AG04450 (cell line): ENCODE data around the gene CD24. TPM values are rescaled to one million over a fixed set of nuclear protein-coding genes. Genes with fewer than 3 reads are reported as not detected.

Source experiments
- CTCF ChIA-PET: fragments of 300-600, 350-600 bp; formaldehyde crosslinking; extraction: SDS; loops from one replicate; lab custom pipeline; 2022; ENCODE audit warnings: antibody characterized with exemption, inconsistent platforms; lab: Charles Lee
- POLR2A ChIA-PET: fragments of 350-600 bp; formaldehyde crosslinking; extraction: SDS; loops from one replicate; lab custom pipeline; 2021; ENCODE audit warnings: antibody characterized with exemption, inconsistent platforms; lab: Yijun Ruan, JAX
- DNase-seq: peaks from one replicate; pipeline ENCODE4 v3.0.0-alpha.2; 2011; ENCODE audit warnings: low read depth, low spot score
- H3K27ac ChIP-seq: one replicate; pipeline ENCODE4 v1.5.1; 2012; ENCODE audit warnings: low read depth, low read length, control low read depth
- H3K27me3 ChIP-seq: one replicate; pipeline ENCODE4 v1.6.0; 2012; ENCODE audit warnings: low read length; ENCODE audit not compliant: control insufficient read depth, insufficient read depth
- H3K4me3 ChIP-seq: 2 replicates; pipeline ENCODE4 v1.5.1; 2011; ENCODE audit warnings: mild to moderate bottlenecking, low read depth, low read length, control low read depth
- H3K9me3 ChIP-seq: 2 replicates; pipeline ENCODE4 v1.5.1; 2012; ENCODE audit warnings: low read length; ENCODE audit not compliant: control insufficient read depth, insufficient read depth
- CTCF ChIP-seq: IDR thresholded peaks from 2 replicates; pipeline ENCODE4 v1.5.1; 2011; ENCODE audit warnings: low read depth, low read length, control low read depth, inconsistent platforms
- polyA plus RNA-seq: library from polyadenylated mRNA; depleted of rRNA; stranded (reverse); fragments of >200 nt; gene quantifications from 2 replicates; pipeline ENCODE4 v1.2.3, GENCODE V29; 2011

Gene CD24
- polyA plus RNA-seq, 1 experiment, result 0.89 TPM

GRCh38 chr6:106959985-106960384 lies 14.5 kb downstream of the CD24 start:
- H3K27ac ChIP-seq, result no peak overlapping the region
- DNase-seq, result no peak
- CTCF ChIA-PET, result interaction anchor here (1.6 kb wide), 1 partner anchor 38 kb away, joined by 4 read pairs; no protein-coding TSS in a partner anchor
- POLR2A ChIA-PET, result no interaction called here
- H3K27me3 ChIP-seq, result no peaks in the 10 kb centered on the region
- TF ChIP-seq CTCF, result no peak
- no peak overlapping the region for H3K4me3 ChIP-seq
- H3K9me3 ChIP-seq, result no peaks in the 10 kb centered on the region

GRCh38 chr6:106939848-106940247 lies 34.7 kb downstream of the CD24 start:
- TF ChIP-seq CTCF, result no peak
- no peaks in the 10 kb centered on the region for H3K27me3 ChIP-seq
- H3K4me3 ChIP-seq, result no peak overlapping the region
- POLR2A ChIA-PET, result no interaction called here
- CTCF ChIA-PET, result no interaction called here
- H3K27ac ChIP-seq, result no peak overlapping the region
- DNase-seq, result no peak
- H3K9me3 ChIP-seq, result no peaks in the 10 kb centered on the region

- CTCF ChIA-PET, result interaction anchor here (0.6 kb wide), 1 partner anchor 59 kb away, joined by 3 read pairs; no protein-coding TSS in a partner anchor
Observed at GRCh38 chr6:106939208-106939607, 35.3 kb downstream of the CD24 start.

GRCh38 chr6:106927531-106928398 lies 46.8 kb downstream of the CD24 start:
- no peak overlapping the region for H3K27ac ChIP-seq
- H3K27me3 ChIP-seq, result no peaks in the 10 kb centered on the region
- ChIA-PET POLR2A (no interaction called here), CTCF (no interaction called here)
- H3K4me3 ChIP-seq, result no peak overlapping the region
- no peaks in the 10 kb centered on the region for H3K9me3 ChIP-seq
- no peak for TF ChIP-seq CTCF
- DNase-seq, result no peak

More at GRCh38 chr6:106939208-106939607, 35.3 kb downstream of the CD24 start:
- DNase-seq, result no peak
- H3K27me3 ChIP-seq, result no peaks in the 10 kb centered on the region
- no peak overlapping the region for H3K27ac ChIP-seq
- H3K9me3 ChIP-seq, result no peaks in the 10 kb centered on the region
- no peak for TF ChIP-seq CTCF
- H3K4me3 ChIP-seq, result no peak overlapping the region
- POLR2A ChIA-PET, result no interaction called here

GRCh38 chr6:106925948-106926347 lies 48.6 kb downstream of the CD24 start:
- Histone ChIP-seq H3K9me3 (no peaks in the 10 kb centered on the region), H3K27ac (no peak overlapping the region), H3K4me3 (no peak overlapping the region), H3K27me3 (no peaks in the 10 kb centered on the region)
- DNase-seq, result no peak
- TF ChIP-seq CTCF, result no peak
- POLR2A ChIA-PET, result no interaction called here
- CTCF ChIA-PET, result no interaction called here
